Fibroblast of skin of right biceps (primary cell): ENCODE measurements around the gene SHISA9.

Source experiments
- DNase-seq: peaks from one replicate; pipeline ENCODE4 v3.0.0-alpha.2; 2013

SHISA9 gene

DNA sequence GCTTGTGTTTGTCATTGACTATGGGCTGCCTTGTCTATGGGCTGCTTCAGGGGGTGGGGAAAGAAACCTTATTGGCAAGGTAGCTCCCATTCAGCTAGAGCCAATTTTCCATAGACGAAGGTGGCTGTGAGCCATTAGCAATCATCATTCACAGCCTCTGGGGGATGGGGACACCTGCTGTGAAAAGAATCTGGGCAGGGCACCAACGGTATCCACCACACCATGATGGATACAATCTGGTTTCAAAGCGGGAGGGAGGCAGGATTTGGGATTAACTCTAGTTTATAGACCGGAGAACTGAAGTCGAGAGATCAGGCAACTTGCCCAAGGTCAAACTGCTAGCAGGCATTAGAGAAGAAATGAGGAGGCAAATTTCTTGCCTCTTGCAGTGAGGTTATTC lies 182.3 kb downstream of the SHISA9 start:
- no peak for DNase-seq

DNA sequence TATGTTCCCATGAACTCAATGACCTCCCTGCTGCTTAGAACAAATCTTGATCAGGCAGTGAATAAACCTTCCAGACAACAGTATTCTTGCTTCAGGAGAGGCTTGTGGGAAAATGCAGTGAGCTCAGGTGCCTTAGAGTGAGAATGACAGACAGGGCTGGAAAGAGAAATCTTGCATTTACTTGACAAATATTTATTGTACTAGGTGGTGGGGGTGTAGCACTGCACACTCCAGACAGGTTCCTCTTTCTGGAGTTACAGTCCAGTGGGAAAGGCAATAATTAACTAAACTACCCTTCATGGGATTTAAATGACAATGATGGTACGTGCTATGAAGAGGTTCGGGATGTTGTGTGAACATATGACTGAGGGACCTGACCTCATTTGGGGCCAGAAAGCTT lies 182.9 kb downstream of the SHISA9 start:
- no peak for DNase-seq

DNA sequence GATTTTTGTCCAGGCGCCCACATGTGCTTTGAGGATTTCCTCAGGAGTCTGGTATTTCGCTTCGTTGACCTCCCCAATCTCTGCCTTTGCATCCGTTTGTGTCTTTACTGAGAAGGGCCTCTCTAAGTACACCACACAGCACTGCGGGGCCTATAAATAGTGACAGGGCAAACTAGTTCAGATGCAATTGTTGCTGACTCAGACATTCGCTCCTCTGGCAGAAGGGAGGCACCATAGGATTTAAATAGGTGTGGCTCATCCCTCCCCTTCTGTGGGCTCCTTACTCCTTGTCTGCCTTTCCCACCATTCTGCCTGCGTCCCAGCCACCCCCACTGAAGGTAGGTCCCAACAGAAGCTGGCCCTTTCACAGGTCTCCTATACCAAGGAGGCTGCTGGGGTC lies 192.3 kb downstream of the SHISA9 start:
- DNase-seq = no peak

DNA sequence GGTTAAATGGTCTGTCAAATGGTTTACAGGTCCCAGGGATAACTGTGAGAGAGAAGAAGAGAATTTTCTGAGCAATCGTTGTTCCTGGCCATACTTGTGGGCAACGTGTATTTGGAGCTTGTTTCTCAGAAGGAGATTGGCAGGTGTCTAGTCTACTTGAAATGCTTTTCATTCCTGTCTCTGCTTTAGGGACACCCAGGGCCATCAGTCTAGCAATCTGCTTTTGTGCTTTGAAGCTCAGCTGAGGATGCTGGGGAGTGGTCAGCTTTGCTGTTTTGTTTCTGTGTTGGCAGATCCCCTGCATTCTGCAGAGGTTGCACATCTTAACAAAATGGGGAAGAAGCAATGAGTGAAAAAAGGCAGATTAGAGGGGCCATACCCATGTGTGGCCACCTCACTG lies 193.7 kb downstream of the SHISA9 start:
- no peak for DNase-seq

DNA sequence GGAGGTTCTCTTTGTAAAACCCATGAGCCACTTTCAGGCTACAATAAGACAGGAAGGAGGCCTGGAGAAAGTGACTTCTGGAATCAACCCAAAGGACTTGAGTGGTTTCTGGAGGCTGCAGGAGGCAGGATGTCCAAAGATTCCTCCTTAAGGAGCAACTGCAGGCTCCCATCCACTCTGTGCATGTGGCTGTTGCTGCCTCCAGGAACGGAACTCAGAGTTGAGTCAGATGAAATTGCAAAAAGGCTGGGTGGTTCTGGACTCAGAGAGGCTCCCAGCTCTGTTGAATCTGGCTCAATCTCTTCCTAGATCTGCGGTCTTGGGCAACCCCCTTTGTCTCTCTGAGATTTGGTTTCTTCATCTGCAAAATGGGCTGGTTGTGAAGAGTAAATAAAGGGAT lies 197.1 kb downstream of the SHISA9 start:
- DNase-seq = no peak

DNA sequence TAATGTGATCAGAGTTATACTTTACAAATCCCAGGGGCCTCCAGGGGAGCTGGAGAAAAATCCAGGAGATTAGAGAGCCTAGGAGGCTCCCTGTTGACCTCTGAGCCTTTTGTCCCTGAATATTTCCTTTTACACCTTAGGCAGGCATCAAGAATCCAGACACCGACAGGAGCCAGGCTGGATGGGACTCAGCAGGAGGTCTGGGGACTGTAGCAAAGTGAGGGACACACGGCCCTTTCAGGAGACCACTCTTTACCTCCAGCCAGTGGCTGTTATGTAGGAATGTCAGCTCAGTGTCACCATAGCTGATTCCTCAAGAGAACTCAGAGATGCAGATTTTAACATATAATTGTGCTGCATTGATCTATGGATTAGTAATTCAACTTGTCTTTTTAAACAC lies 198.4 kb downstream of the SHISA9 start:
- DNase-seq = no peak

DNA sequence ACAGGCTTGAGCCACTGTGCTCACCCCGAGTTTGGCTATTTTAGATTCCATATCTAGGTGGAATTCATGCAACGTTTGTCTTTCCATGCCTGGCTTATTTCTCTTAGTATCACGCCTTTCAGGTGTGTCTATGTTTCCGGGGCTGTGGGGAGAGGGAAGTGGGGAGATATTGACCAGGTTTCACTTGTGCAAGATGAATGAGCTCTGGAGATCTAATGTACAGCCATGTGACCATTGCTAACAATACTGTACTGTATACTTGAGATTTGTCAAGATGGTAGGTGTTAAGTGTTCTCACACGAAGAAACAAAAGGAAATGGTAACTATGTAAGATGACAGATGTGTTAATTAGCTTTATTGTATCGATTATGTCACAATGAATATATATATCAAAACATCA lies 199.6 kb downstream of the SHISA9 start:
- no peak for DNase-seq

DNA sequence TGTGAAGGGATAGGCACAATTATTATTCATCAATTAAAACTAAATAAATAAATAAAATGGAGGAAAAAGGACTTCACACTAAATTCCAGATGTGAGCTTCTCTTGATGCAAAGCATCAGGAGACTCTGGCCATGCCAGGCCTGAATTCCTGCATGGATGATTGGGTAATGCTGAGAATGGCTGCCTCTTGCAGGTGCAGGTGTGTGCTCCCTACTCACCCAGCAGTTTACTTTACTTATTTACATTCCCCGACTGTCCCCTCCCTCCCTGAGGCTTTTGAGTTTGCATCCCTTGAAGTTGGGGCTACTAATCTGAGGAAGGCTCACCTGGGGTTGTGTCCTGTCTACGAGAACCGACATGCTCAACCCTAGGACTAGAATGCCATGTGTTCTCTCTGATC lies 200.4 kb downstream of the SHISA9 start:
- no peak for DNase-seq

DNA sequence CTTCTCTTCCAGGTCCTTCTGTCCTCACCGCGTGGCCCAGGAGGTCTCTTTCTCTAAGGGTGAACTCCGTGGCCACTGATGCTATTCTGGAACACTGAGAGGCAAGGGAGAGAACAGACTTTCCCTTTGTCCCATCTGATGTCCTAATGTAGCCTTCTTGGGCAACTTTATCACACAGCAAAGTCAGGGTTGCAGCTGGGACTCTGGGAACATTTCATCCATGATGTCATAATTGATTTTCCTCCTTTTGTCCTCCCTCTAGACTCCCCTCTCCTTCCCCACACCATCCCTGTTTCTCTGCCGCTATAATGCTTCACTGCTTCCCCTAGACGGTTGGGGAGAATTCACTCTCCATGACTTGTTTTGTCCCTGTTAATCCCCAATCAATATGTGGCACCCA lies 201.0 kb downstream of the SHISA9 start:
- no peak for DNase-seq

DNA sequence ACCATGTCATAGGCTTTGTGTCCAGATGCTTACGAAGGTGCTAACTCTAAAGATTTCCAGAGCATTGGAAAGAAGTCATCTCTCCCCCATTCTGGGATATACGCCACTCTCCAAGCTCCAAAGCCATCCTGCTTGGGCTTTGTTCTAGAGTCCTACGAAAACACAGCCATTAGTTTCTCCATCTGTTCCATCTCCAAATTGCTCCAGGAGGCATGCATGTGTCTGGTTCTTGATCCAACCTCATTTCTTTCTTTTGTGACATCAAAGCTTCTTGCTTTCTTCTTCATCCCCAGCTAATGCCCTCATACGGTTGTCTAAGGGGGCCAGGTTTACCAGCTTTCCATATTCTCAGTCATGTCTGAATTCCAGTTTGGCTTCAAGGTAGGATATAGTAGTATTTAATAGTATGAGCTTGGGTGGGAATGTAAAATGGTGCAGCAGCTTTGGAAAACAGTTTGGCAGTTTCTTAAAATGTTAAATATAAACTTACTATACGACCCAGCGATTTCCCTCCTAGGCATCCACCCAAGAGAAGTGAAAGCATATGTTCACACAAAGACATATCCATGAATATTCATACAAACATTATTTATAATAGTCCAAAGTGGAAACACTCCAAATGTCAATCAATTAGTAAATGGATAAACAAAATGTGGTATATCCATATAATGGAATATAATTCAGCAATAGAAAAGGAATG lies 202.6 kb downstream of the SHISA9 start:
- DNase-seq = no peak

DNA sequence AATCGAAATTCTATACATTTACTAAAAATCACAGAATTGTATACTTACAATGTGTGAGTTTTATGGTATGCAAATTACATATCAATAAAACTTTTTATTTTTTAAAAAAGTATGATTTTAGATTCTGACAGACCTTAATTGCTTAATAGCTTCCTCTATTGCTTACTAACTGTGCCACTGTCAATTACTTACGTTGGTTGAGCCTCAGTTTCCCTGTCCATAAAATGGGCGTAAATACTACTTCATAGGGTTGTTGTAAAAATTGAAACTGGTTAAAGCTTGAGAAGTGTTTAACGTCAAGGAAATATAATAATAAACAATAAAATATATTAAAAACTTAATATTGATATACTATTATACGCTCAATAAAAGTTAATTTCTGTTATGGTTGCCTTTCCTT lies 203.4 kb downstream of the SHISA9 start:
- no peak for DNase-seq

DNA sequence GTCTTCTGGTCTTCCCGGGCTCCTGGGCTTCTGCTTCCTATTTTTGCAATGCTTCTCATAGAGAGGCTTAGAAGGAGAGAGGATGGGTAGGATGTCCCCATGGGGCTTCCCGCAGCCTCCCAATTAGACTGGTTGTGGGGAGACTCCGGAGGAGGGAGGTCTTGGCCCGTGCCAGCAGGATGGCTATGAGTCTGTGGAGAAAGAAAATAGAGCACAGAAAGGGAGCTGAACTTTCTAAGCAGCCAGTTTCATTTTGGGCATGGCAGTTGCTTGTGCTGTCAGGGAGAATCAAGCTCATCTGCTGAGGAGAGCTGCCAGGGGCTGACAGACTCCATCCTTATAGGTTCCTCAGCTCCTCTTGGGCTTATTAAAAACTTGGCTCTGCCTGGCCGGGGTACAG lies 204.0 kb downstream of the SHISA9 start:
- no peak for DNase-seq

DNA sequence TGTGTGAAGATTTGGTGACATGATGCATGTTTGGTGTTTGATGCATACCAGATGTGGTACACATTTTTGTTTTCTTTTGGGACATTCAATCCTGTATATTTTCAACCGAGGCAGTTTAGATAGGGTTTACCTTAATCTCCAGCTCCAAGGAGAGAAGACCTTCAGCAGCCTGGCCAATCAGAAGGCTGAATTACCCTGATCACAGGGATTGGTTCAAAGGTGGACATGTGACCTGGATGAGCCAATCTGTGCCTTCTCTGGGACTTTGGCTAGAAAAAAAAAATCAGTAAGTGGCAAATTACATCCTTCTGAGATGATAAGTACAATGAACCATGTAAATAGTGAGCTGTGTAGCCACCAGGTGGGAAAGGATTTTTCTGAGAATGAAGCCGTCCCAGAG lies 205.1 kb downstream of the SHISA9 start:
- no peak for DNase-seq

DNA sequence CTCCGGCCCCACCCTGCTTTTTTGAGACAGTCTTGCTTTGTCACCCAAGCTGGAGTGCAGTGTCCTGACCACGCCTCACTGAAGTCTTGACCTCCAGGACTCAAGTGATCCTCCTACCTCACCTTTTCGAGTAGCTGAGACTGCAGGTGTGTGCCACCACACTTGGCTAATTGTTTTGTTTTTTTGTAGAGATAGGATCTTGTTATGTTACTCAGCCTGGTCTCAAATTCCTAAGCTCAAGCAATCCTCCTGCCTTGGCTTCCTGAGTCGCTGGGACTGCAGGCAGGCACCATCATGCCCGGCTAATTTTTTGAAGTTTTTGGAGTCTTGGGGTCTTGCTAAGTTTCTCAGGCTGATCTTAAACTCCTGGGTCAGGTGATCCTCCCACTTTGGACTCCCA lies 206.7 kb downstream of the SHISA9 start:
- DNase-seq = no peak

DNA sequence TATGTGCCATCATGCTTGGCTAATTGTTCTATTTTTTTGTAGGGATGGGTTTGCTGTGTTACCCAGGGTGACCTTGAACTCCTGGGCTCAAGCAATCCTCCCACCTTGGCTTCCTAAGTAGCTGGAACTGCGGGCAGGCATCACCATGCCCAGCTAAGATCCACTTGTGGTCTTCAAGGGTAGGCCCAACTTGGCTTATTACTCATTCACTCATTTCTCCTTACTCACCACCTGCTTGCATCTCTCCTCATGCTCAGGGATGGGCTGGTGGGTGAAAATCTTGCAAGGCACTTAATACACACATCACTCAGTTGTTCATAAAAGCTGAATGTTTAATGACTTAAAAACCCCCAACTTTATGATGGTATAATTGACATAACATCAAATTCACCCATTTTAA lies 207.8 kb downstream of the SHISA9 start:
- no peak for DNase-seq

DNA sequence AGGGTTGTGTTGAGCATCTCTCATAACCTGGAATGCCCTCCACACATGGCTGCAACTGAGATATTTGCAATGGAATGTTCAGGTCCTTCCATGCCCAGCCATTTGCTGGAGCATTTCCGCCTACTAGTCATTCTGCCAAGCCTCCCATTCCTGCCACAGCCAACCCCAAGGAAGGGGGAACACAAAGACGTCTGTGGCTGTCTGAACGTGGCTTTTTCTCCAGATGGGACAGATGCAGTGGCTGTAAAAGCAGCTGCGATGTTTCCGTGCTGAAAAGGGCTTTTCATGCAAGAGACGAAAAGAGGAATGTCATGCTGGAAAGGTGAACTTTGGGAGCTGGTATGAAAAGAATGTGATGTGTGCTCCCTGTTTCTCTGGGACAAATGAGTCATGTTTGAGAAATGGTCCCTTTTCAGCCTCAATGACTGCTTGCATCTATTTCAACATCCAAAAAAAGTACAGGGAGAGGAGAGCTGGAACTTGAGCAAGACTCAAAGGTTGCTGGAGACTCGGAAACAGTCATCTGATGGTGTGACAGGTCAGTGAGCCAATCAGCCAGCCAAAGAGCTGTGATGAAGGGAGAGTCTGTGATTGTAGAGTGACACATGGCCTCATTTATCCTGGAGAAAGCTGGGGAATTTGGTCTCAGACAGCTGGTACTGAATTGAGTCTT lies 208.9 kb downstream of the SHISA9 start:
- DNase-seq = peak; percentile 2

DNA sequence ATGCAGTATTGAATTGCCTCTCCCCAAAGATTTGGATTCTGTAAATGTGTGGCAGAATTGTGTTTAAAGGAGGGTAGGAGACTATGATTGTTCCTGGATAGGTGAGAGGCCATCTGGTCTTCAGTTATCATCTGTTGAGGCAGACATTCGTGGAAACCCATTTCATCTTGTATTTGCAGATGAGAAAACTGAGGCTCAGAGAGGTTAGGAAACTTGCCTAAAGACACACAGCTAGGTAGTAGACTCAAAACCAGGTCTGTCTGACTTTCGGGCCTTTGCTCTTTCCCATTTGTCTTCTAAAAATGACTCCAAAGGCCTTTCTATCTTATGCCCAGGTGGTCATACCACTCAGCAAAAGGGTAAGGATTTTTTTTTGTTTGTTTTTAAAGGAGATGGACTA lies 210.3 kb downstream of the SHISA9 start:
- no peak for DNase-seq

DNA sequence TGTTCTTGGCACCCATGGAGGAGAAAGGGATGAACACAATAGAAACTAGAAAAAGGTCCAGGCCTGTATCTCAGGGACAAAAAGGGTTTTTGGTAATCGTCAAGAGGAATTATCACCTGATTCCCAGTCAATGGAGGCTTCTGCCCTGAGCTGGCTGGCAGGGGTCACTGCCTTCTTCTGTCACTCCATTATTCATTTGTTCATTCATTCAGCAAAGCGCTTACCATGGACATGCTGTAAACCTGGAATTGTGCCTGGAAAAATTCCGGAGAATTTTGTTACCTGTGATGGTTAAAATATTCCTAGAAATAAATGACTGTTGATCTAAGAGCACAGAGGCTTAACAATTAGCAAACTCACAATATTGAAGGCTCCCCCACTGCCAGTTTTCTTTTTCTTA lies 212.3 kb downstream of the SHISA9 start:
- DNase-seq = no peak

DNA sequence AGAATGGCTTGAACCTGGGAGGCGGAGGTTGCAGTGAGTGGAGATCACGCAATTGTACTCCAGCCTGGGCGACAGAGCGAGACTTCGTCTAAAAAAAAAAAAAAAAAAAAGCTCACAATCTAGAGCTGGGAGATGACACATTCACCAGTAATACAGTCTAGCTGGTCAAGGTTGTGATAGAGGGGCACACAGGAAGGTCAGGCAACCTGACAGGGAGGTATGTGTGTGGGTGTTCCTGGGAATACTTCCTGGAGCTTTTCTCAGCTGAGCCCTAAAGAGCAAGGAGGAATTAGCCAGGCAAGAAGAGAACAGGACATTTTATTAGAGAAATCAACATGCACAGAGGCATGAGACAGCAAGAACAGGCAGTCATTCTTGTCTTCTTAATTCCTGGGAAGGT lies 216.7 kb downstream of the SHISA9 start:
- DNase-seq = no peak

DNA sequence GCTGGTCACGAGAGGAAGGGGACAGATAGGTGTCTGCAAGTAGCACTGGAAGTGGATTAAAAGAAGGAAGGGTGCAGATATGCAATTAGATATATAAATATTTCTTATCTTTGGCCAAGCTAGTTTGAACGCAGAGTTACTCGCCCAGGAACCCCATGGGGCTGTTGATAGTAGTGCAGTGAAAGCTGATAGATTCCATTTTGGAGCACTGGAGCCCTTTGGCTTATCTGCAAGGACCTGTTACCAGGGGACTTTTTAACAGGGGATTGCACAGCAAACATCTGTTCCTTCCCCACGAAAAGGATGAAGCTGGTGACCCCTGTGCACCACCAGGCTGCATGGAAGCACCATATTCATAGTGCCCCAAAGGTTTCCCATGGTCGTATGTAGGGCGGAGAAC lies 218.7 kb downstream of the SHISA9 start:
- no peak for DNase-seq

DNA sequence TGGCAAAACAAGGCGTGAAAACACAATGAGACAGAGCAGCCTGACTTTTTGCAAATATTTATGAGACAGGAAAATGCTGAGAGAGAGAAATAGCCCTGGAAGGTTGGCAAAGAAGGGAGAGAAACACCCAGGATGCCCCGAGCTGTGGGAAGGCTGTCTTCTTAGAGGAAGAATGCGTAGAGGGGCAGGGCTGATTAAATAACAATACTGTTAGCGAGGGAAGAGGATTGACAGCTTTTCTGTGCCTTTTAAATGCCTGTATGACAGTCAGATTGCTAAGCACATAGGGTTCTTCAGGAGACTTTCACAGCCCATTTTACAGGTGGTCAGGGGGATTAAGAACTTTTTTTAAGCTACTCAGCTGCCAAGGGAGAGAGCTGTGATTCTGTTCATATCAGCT lies 219.2 kb downstream of the SHISA9 start:
- no peak for DNase-seq

DNA sequence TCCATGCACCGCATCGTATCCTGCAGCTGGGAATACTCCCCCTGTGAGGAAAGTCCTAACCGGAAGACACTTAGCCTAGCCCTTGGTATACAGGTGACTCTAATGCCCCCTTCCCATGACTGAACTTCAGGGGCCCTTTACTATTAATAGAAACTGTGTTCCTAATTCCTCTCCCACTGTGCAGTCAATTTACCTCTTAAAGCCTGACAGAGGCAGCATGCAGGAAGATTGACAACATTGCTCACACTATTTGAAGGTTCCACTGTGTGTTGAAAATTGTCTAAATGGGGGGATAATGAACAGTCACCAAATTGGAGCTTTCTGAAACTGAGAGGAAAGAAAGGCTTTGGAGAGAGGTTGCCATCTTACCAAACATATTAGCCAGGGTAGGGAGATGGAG lies 222.6 kb downstream of the SHISA9 start:
- no peak for DNase-seq

DNA sequence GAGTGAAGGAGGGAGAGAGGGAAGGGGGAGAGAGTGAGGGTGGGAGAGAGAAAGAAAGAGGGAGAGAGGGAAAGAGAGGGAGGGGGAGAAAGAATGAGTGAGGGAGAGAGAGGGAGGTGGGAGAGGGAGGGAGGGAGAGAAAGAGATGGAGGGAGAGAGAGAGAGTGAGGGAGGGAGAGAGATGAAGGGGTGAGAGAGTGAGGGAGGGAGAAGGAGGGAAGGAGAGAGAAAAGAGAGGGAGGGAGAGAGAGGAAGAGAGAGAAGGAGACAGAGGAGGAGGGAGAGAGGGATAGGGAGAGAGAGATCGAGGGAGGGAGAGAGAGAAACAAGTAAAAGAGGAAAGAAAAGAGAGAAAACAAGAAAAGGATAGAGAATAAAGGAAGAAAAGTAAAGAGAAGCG lies 225.7 kb downstream of the SHISA9 start:
- DNase-seq = no peak

DNA sequence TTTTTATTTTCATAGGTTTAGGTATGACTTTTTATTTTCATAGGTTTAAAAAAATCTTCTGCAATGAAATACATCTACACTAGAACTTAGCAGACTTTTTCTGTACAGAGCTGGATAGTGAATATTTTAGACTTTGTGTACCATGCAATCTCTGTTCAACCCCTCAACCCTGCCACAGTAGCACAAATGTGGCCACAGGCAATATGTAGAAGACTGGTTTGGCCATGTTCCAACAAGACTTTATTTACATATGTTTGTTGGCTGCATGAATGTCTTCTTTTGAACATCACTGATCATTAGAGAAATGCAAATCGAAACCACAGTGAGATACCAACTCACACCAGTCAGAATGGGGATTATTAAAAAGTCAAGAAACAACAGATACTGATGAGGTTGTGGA lies 229.2 kb downstream of the SHISA9 start:
- DNase-seq = no peak

DNA sequence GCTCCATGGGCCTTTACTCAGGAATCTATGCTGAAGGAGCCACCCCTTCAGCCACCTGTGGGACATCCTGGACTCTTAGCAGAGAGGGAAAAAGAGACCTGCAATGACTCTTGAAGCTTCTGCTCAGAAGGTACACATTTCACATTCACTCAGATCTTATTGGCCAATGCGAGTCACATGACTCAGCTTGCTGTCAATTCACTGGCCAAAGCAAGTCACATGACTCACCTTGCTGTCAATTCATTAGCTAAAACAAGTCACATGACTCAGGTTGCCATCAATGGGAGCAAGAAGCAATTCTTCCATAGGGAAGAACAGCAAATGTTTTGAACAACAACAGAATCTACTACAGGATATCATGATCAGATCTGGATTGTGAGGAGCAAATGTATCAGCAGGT lies 233.4 kb downstream of the SHISA9 start:
- DNase-seq = no peak
